Fibroblast of lung (primary cell): ENCODE measurements around the gene TMA7B. TPM values are rescaled to one million over a fixed set of nuclear protein-coding genes. Genes with fewer than 3 reads are reported as not detected.

Experiments used
- DNase-seq, 2 donors: peaks; one replicate each; pipeline versions ENCODE4 v3.0.0 to v3.0.0-alpha.2; 2010; ENCODE audit warnings: low read depth in 2 of 2
- H2AFZ ChIP-seq: 2 replicates; pipeline ENCODE4 v1.5.1; 2012; ENCODE audit warnings: low read length, control low read depth, inconsistent platforms
- H3K27ac ChIP-seq: 2 replicates; pipeline ENCODE4 v1.5.1; 2011; ENCODE audit warnings: low read length, control low read depth; ENCODE audit not compliant: insufficient read depth
- H3K27me3 ChIP-seq: 2 replicates; pipeline ENCODE4 v1.5.1; 2011; ENCODE audit warnings: mild to moderate bottlenecking, low read length; ENCODE audit not compliant: control insufficient read depth, insufficient read depth
- H3K36me3 ChIP-seq: 2 replicates; pipeline ENCODE4 v1.5.1; 2011; ENCODE audit warnings: low read length; ENCODE audit not compliant: control insufficient read depth, insufficient read depth
- H3K4me1 ChIP-seq: 2 replicates; pipeline ENCODE4 v1.5.1; 2011; ENCODE audit warnings: low read length; ENCODE audit not compliant: control insufficient read depth, insufficient read depth; ENCODE audit errors: extremely low read depth
- H3K4me2 ChIP-seq: 2 replicates; pipeline ENCODE4 v1.5.1; 2011; ENCODE audit warnings: low read length, control low read depth; ENCODE audit not compliant: insufficient read depth; ENCODE audit errors: extremely low read depth
- H3K4me3 ChIP-seq, 4 experiments: fragments of 200-600 bp in 1 of 4; sonication (generic) in 1 of 4; replicated peaks in 1 of 4; 2 replicates each; pipeline ENCODE4 v1.5.1; 2011 to 2016; ENCODE audit warnings: low read length in 4 of 4, low read depth in 3 of 4, mild to moderate bottlenecking in 3 of 4, control low read depth in 2 of 4, inconsistent platforms in 1 of 4, mixed read lengths in 1 of 4; ENCODE audit not compliant: insufficient read depth in 1 of 4; ENCODE audit errors: control extremely low read depth in 1 of 4
- H3K79me2 ChIP-seq: 2 replicates; pipeline ENCODE4 v1.5.1; 2012; ENCODE audit warnings: mild to moderate bottlenecking, low read length, inconsistent platforms; ENCODE audit not compliant: control insufficient read depth, insufficient read depth
- H3K9ac ChIP-seq: 2 replicates; pipeline ENCODE4 v1.5.1; 2011; ENCODE audit warnings: mild to moderate bottlenecking, low read length, control low read depth; ENCODE audit not compliant: insufficient read depth
- H3K9me3 ChIP-seq: 2 replicates; pipeline ENCODE4 v1.5.1; 2012; ENCODE audit warnings: low read depth, low read length; ENCODE audit not compliant: control insufficient read depth, insufficient read depth
- H4K20me1 ChIP-seq: 2 replicates; pipeline ENCODE4 v1.5.1; 2011; ENCODE audit warnings: low read length; ENCODE audit not compliant: control insufficient read depth, insufficient read depth; ENCODE audit errors: extremely low read depth
- CTCF ChIP-seq, 2 donors: IDR thresholded peaks in 1 of 2; conservative IDR thresholded peaks in 1 of 2; 1 replicate in 1 of 2; 2 replicates in 1 of 2; pipeline ENCODE4 v1.5.1; 2011 to 2012; ENCODE audit warnings: low read length in 2 of 2, control low read depth in 1 of 2, inconsistent platforms in 1 of 2, low read depth in 1 of 2, mild to moderate bottlenecking in 1 of 2
- EZH2 ChIP-seq: IDR thresholded peaks from 2 replicates; pipeline ENCODE4 v1.5.1; 2012; ENCODE audit warnings: low read length, control low read depth, mild to moderate bottlenecking; ENCODE audit errors: missing control alignments
- polyA plus RNA-seq, 2 donors: library from polyadenylated mRNA; depleted of rRNA in 1 of 2; stranded (reverse) in 1 of 2; unstranded in 1 of 2; fragments of >200 nt; gene quantifications; 2 replicates each; pipeline ENCODE4 v1.2.1, GENCODE V29; 2011 to 2012; ENCODE audit warnings: missing spikeins in 1 of 2
- total RNA-seq: library from RNA; depleted of rRNA; stranded (reverse); fragments of >200 nt; gene quantifications from 2 replicates; pipeline ENCODE4 v1.2.1, GENCODE V29; 2014

Gene TMA7B
- total and polyA plus RNA-seq, 2 donors (not counting 1 experiment from before 2014, with no cell fraction given): not detected

- Histone ChIP-seq H3K79me2 (no peaks in the 10 kb centered on the region), H3K36me3 (no peaks in the 10 kb centered on the region), H3K4me1 (no peaks in the 10 kb centered on the region), H3K4me3 (no peak overlapping the region), H3K9me3 (no peaks in the 10 kb centered on the region), H3K27me3 (peaks cover 5% of the 10 kb centered on the region), H2AFZ (no peak overlapping the region), H3K9ac (no peak overlapping the region), H3K27ac (no peak overlapping the region), H4K20me1 (no peaks in the 10 kb centered on the region), H3K4me2 (no peak overlapping the region)
- TF ChIP-seq EZH2 (no peak), CTCF (conservative IDR thresholded peaks at IDR 0.05 in 1 of 2, IDR thresholded peaks at IDR 0.05 in 1 of 2; ENCODE audit: low read depth in 1 of 2, low read length in 2 of 2) (no peak)
- no peak for DNase-seq
These were observed 19.3 kb downstream of the TMA7B start for GRCh38 chr22:39979458-39979857.

DNA sequence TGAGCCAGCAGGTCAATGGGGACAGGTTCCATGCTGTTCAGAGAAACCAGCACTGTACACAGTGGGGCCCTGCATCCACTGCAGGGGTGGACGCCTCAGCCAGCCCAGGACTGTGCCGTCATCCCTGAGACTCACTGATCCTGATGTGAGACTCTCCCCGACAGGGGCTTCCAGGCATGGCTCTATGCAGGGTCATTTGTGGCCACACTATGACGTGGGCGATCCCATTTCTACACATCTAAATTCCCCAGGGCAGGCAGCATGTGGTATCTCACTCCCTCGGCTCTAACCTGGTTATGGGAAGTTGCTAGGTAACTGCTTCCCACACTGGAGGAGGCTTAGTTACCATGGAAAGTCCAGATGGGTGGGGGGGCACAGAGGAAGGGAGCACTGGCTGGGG, 20.4 kb downstream of the TMA7B start:
- no peak overlapping the region for H2AFZ ChIP-seq
- no peak overlapping the region for H3K4me2 ChIP-seq
- H3K27me3 ChIP-seq: no peaks in the 10 kb centered on the region
- no peak overlapping the region for H3K9ac ChIP-seq
- TF ChIP-seq CTCF (conservative IDR thresholded peaks at IDR 0.05 in 1 of 2, IDR thresholded peaks at IDR 0.05 in 1 of 2; ENCODE audit: low read depth in 1 of 2, low read length in 2 of 2) (no peak), EZH2 (no peak)
- H3K27ac ChIP-seq: no peak overlapping the region
- no peaks in the 10 kb centered on the region for H3K36me3 ChIP-seq
- no peaks in the 10 kb centered on the region for H3K79me2 ChIP-seq
- H3K4me3 ChIP-seq: no peak overlapping the region
- DNase-seq: no peak
- no peaks in the 10 kb centered on the region for H4K20me1 ChIP-seq
- no peaks in the 10 kb centered on the region for H3K4me1 ChIP-seq
- H3K9me3 ChIP-seq: no peaks in the 10 kb centered on the region

GRCh38 chr22:39983346-39983745, 23.1 kb downstream of the TMA7B start:
- Histone ChIP-seq H3K9me3 (no peaks in the 10 kb centered on the region), H3K79me2 (no peaks in the 10 kb centered on the region), H3K27ac (no peak overlapping the region), H3K4me3 (no peak overlapping the region), H4K20me1 (no peaks in the 10 kb centered on the region), H3K4me1 (no peaks in the 10 kb centered on the region), H3K27me3 (peaks cover 3% of the 10 kb centered on the region), H3K4me2 (no peak overlapping the region), H3K9ac (no peak overlapping the region), H3K36me3 (no peaks in the 10 kb centered on the region), H2AFZ (no peak overlapping the region)
- no peak for DNase-seq
- TF ChIP-seq CTCF (conservative IDR thresholded peaks at IDR 0.05 in 1 of 2, IDR thresholded peaks at IDR 0.05 in 1 of 2; ENCODE audit: low read depth in 1 of 2, low read length in 2 of 2): no peak
- TF ChIP-seq EZH2: no peak
